ENCODE measurements around the gene NPC1L1. TPM values are rescaled to one million over a fixed set of nuclear protein-coding genes. Genes with fewer than 3 reads are reported as not detected.

Gene NPC1L1
- total RNA-seq, 2 donors from 2014 or later: not detected

DNA sequence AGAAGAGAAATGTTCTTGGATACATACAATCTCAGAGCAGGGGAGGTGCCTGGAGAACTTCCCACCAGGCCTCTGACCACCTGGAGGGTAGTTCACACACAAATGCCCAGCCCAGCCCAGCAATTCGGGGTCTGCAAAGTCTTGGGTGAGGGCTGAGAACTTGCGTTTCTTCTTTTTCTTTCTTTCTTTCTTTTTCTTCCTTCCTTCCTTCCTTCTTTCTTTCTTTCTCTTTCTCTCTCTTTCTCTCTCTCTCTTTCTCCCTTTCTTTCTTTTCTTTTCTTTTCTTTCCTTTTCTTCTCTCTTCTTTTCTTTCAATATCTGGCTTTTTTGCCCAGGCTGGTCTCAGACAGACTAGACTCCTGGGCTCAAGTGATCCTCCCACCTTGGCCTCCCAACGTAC lies 22.4 kb downstream of the NPC1L1 start:
- Histone ChIP-seq H3K9me3 (no peaks in the 10 kb centered on the region), H3K4me3 (no peak overlapping the region), H3K27ac (no peak overlapping the region), H3K27me3 (no peaks in the 10 kb centered on the region), H3K36me3 (no peaks in the 10 kb centered on the region), H3K4me1 (no peaks in the 10 kb centered on the region)
- no peak for DNase-seq (ENCODE audit: low spot score)
- TF ChIP-seq, protein P1, sequence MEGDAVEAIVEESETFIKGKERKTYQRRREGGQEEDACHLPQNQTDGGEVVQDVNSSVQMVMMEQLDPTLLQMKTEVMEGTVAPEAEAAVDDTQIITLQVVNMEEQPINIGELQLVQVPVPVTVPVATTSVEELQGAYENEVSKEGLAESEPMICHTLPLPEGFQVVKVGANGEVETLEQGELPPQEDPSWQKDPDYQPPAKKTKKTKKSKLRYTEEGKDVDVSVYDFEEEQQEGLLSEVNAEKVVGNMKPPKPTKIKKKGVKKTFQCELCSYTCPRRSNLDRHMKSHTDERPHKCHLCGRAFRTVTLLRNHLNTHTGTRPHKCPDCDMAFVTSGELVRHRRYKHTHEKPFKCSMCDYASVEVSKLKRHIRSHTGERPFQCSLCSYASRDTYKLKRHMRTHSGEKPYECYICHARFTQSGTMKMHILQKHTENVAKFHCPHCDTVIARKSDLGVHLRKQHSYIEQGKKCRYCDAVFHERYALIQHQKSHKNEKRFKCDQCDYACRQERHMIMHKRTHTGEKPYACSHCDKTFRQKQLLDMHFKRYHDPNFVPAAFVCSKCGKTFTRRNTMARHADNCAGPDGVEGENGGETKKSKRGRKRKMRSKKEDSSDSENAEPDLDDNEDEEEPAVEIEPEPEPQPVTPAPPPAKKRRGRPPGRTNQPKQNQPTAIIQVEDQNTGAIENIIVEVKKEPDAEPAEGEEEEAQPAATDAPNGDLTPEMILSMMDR (IDR thresholded peaks at IDR 0.05): no peak

DNA sequence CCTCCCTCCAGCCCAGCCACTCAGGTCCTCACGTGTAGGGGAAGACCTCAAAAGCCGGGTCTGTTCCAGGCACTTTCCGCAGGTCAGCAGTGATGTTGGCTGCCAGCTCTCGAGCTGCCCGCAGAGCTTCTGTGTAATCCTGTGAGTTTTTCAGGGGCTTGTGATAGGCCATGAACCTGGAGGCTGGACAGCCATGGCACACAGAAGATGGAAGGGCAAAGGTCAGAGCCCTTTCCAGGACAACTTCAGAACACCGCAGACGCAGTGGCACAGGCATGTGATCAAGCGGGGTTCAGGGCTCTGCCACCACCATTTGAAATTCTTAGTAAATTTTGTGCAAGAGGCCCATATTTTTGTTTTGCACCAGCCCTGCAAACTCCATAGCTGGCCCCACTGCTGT lies 24.0 kb downstream of the NPC1L1 start:
- Histone ChIP-seq H3K27ac (no peak overlapping the region), H3K4me1 (no peaks in the 10 kb centered on the region), H3K9me3 (no peaks in the 10 kb centered on the region), H3K4me3 (no peak overlapping the region), H3K27me3 (no peaks in the 10 kb centered on the region), H3K36me3 (no peaks in the 10 kb centered on the region)
- TF ChIP-seq, protein P1 (IDR thresholded peaks at IDR 0.05): no peak
- no peak for DNase-seq (ENCODE audit: low spot score)

DNA sequence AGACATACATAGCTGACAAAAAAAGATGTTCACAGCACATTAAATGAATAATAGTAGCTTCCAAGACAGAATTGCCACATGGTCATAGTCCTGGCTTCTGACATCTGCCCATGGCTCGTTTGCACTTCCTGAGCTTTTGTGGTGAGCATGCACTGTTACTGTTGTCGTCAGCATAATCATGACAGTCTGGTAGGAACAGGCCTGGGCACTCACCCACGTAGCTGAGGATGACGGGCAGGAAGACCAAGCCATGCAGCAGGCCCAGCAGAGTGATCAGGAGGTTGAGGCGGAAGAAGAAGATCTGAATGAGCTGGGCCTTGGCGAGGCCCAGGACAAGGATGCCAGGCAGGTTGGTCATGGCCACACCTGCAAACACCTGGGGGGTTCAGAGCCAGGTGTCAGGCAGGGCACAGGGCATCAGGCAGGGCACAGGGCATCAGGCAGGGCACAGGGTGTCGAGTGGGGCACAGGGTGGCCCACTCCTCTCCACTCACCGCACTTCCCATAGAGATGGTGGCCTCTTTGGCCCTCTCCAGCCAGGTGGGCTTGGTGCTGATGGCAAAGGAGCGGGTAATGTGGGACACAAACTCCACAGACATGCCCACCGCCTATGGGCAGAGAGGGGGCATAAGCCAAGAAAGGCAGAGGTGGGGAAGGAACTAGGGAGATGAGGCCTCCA lies 25.4 kb downstream of the NPC1L1 start:
- DNase-seq (ENCODE audit: low spot score): no peak
- no peak overlapping the region for H3K4me3 ChIP-seq
- no peaks in the 10 kb centered on the region for H3K9me3 ChIP-seq
- H3K4me1 ChIP-seq: no peaks in the 10 kb centered on the region
- no peaks in the 10 kb centered on the region for H3K27me3 ChIP-seq
- TF ChIP-seq, protein P1 (IDR thresholded peaks at IDR 0.05): no peak
- no peak overlapping the region for H3K27ac ChIP-seq
- no peaks in the 10 kb centered on the region for H3K36me3 ChIP-seq

DNA sequence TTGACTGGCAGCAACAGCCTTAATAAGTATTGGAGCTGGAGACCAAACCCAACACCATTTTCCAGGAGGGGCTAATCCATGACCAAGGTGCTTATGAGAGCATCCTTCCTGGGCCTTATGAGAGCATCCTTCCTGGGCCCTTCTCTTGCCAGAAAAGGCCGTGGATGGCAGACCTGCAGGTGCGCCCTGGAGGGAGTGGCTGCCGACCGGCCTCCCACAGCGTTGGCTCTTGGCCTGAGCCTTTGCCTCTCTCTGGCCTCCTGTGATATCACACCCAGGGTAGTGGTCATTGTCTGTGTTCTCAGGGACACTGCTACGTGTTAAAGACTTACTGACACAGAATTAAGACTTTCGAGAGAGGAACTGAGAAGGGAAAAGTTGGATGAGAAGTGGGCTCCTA lies 28.4 kb downstream of the NPC1L1 start:
- DNase-seq (ENCODE audit: low spot score): no peak
- no peaks in the 10 kb centered on the region for H3K36me3 ChIP-seq
- no peaks in the 10 kb centered on the region for H3K4me1 ChIP-seq
- no peak overlapping the region for H3K27ac ChIP-seq
- TF ChIP-seq, protein P1 (IDR thresholded peaks at IDR 0.05): no peak
- no peaks in the 10 kb centered on the region for H3K9me3 ChIP-seq
- no peaks in the 10 kb centered on the region for H3K27me3 ChIP-seq
- no peak overlapping the region for H3K4me3 ChIP-seq

DNA sequence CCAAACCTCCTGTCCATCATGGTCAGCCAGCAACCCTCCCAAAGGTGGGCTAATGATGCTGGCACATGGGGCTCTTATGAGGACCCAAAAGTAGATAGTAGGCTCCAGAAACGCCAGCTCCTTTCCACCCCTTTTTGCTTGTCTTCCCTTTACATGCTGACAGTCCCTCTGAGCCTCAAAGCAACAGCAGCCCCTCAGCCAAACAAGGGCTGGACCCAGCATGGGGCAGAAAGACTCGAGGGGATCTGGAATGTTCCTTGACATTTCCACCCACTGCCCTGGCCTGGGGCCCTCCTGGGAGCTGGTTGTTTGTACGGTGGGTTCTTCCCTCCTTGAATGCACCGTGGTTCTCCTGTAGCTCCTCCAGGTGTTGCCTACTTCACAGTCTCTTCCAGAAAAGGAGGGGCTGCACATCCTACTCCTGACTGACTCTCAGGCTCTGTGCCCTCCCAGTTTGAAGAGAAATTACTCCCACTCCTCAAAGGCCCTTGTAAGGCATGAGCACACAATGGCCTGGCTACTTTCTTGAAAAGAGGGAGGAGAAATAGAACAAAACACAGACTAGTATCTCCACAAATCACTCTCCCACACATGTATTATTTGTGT lies 29.2 kb downstream of the NPC1L1 start:
- Histone ChIP-seq H3K4me3 (no peak overlapping the region), H3K4me1 (no peaks in the 10 kb centered on the region), H3K36me3 (no peaks in the 10 kb centered on the region), H3K27ac (no peak overlapping the region), H3K27me3 (no peaks in the 10 kb centered on the region), H3K9me3 (no peaks in the 10 kb centered on the region)
- TF ChIP-seq, protein P1 (IDR thresholded peaks at IDR 0.05): no peak
- DNase-seq (ENCODE audit: low spot score): no peak

DNA sequence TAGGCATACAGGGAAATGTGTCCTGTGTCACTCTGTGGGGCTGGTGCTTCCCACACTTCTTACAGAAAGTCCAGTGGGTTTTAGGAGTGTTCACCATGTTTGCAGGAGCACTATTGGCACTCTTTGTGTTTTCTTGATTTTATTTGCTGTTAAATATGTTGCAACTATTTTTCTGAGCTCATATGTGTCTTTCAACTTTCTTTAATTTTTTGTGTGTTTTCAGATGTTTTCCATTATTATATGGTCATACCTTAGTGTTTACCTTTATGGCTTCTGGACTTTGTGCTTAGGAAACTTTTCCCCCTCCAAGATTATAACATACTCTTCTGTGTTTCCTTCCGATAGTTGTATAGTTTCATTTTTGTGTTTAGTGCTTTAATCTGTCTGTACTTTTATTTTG lies 29.9 kb downstream of the NPC1L1 start:
- TF ChIP-seq, protein P1 (IDR thresholded peaks at IDR 0.05): no peak
- Histone ChIP-seq H3K4me3 (no peak overlapping the region), H3K27ac (no peak overlapping the region), H3K4me1 (no peaks in the 10 kb centered on the region), H3K9me3 (no peaks in the 10 kb centered on the region), H3K36me3 (no peaks in the 10 kb centered on the region), H3K27me3 (no peaks in the 10 kb centered on the region)
- no peak for DNase-seq (ENCODE audit: low spot score)

All from right atrium auricular region (tissue), 2 donors.